ENCODE measurements around the gene PRDM16.

DNA sequence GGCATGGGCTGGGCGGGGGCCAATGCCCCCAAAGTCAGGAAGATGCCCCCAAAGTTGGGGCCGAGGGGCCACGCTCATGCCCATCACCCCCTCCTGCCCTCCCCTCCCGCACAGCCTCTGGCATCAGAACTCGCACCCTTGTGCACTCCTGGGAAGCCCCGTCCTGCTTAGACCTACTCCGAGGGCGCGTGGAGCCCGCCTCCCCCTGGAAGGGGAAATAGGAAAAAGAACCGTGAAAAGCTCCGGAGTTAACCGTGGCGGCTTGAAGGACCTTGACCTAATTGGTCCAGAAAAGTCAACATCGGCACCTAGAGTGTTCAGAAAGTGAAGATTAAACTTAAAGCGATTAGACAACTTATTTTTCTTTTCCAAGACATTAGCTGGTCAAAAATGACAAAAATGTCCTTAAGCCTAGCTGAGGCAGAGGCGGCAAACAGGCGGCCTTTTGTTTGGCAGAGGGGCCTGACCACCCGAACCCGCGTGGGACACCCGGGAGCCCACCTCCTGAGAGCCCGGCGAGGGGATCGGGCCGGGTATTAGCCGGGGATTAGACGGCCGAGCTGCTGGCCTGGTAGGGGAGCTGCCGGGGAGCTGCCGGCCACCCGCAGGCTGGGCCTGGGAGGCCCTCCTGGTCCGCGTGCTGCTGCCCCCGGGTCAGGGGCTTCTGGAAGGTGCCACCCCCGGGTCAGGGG is 65.5 kb downstream of the PRDM16 start:
- TF ChIP-seq, protein P1, sequence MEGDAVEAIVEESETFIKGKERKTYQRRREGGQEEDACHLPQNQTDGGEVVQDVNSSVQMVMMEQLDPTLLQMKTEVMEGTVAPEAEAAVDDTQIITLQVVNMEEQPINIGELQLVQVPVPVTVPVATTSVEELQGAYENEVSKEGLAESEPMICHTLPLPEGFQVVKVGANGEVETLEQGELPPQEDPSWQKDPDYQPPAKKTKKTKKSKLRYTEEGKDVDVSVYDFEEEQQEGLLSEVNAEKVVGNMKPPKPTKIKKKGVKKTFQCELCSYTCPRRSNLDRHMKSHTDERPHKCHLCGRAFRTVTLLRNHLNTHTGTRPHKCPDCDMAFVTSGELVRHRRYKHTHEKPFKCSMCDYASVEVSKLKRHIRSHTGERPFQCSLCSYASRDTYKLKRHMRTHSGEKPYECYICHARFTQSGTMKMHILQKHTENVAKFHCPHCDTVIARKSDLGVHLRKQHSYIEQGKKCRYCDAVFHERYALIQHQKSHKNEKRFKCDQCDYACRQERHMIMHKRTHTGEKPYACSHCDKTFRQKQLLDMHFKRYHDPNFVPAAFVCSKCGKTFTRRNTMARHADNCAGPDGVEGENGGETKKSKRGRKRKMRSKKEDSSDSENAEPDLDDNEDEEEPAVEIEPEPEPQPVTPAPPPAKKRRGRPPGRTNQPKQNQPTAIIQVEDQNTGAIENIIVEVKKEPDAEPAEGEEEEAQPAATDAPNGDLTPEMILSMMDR (IDR thresholded peaks at IDR 0.05; ENCODE audit: borderline replicate concordance, extremely low read depth, low read length, poor library complexity, severe bottlenecking), result no peak
- no peak for TF ChIP-seq EZH2 (IDR thresholded peaks at IDR 0.05; ENCODE audit: borderline replicate concordance, low read depth, low read length, severe bottlenecking)
